Keratinocyte (primary cell): ENCODE results near the gene MALAT1. TPM values are rescaled to one million over a fixed set of nuclear protein-coding genes. Genes with fewer than 3 reads are reported as not detected.

Experiments used
- DNase-seq: peaks from one replicate; pipeline ENCODE4 v3.0.0-alpha.2; 2011; ENCODE audit warnings: low read depth, missing footprints, low spot score
- FAIRE-seq: peaks from 2 replicates; lab custom pipeline; 2011; peaks lifted over from hg19 to GRCh38; lab: Jason Lieb, UNC
- H2AFZ ChIP-seq: 2 replicates; pipeline ENCODE4 v1.6.0; 2012; ENCODE audit warnings: low read length, control low read depth, inconsistent platforms; ENCODE audit not compliant: control insufficient read depth
- H3K27ac ChIP-seq: 2 replicates; pipeline ENCODE4 v1.5.1; 2011; ENCODE audit warnings: low read length; ENCODE audit not compliant: control insufficient read depth, insufficient read depth
- H3K27me3 ChIP-seq: 3 replicates; pipeline ENCODE4 v1.6.0; 2011; ENCODE audit warnings: low read length; ENCODE audit not compliant: control insufficient read depth, insufficient read depth; ENCODE audit errors: extremely low read depth
- H3K36me3 ChIP-seq, 2 experiments: 2 replicates in 1 of 2; 3 replicates in 1 of 2; pipeline ENCODE4 v1.5.1; 2011; ENCODE audit warnings: low read length in 2 of 2, mild to moderate bottlenecking in 1 of 2; ENCODE audit not compliant: control insufficient read depth in 2 of 2, insufficient read depth in 2 of 2; ENCODE audit errors: extremely low read depth in 1 of 2
- H3K4me1 ChIP-seq: 3 replicates; pipeline ENCODE4 v1.5.1; 2011; ENCODE audit warnings: low read length; ENCODE audit not compliant: control insufficient read depth, insufficient read depth; ENCODE audit errors: extremely low read depth
- H3K4me2 ChIP-seq: 3 replicates; pipeline ENCODE4 v1.6.0; 2011; ENCODE audit warnings: low read depth, low read length; ENCODE audit not compliant: control insufficient read depth, insufficient read depth; ENCODE audit errors: extremely low read depth
- H3K4me3 ChIP-seq, 3 experiments: fragments of 200-600 bp in 1 of 3; sonication (generic) in 1 of 3; 2 replicates in 2 of 3; 3 replicates in 1 of 3; pipeline ENCODE4 v1.5.1; 2011 to 2016; ENCODE audit warnings: low read length in 3 of 3, mild to moderate bottlenecking in 3 of 3, control low read depth in 2 of 3, inconsistent platforms in 1 of 3, low read depth in 1 of 3, mixed read lengths in 1 of 3, mixed run types in 1 of 3, moderate library complexity in 1 of 3; ENCODE audit not compliant: control insufficient read depth in 2 of 3, insufficient read depth in 2 of 3; ENCODE audit errors: extremely low read depth in 1 of 3
- H3K79me2 ChIP-seq: 2 replicates; pipeline ENCODE4 v1.6.0; 2012; ENCODE audit warnings: low read length; ENCODE audit not compliant: control insufficient read depth, insufficient read depth
- H3K9ac ChIP-seq: 3 replicates; pipeline ENCODE4 v1.6.0; 2011; ENCODE audit warnings: low read length; ENCODE audit not compliant: control insufficient read depth, insufficient read depth; ENCODE audit errors: extremely low read depth
- H3K9me1 ChIP-seq: 3 replicates; pipeline ENCODE4 v1.6.0; 2011; ENCODE audit warnings: low read length; ENCODE audit not compliant: control insufficient read depth, insufficient read depth; ENCODE audit errors: extremely low read depth
- H3K9me3 ChIP-seq: 2 replicates; pipeline ENCODE4 v1.5.1; 2012; ENCODE audit warnings: low read depth, low read length; ENCODE audit not compliant: control insufficient read depth
- H4K20me1 ChIP-seq: 3 replicates; pipeline ENCODE4 v1.6.0; 2011; ENCODE audit warnings: low read length; ENCODE audit not compliant: control insufficient read depth, insufficient read depth; ENCODE audit errors: extremely low read depth
- EZH2 ChIP-seq: IDR thresholded peaks from one replicate; pipeline ENCODE4 v1.6.1; 2012; ENCODE audit warnings: inconsistent platforms, mild to moderate bottlenecking, low read length, moderate library complexity
- dilution Hi-C: fragments of 300-500 bp; cut with MboI; formaldehyde crosslinking; loops from one replicate; pipeline ENCODE4 v1.7.0; 2020; ENCODE audit warnings: low sequenced_read_pairs; ENCODE audit not compliant: extremely low pct_ligation_motif_present
- polyA plus RNA-seq, 5 experiments: library from polyadenylated mRNA; depleted of rRNA in 3 of 5; stranded (reverse) in 3 of 5; stranded (forward) in 1 of 5; unstranded in 1 of 5; fragments of >200 nt; gene quantifications; 1 replicate in 1 of 5; 2 replicates in 3 of 5; 3 replicates in 1 of 5; pipeline versions ENCODE4 v1.2.1 to v1.2.3, GENCODE V29; 2011 to 2012; ENCODE audit warnings: missing spikeins in 2 of 5, low read depth in 1 of 5, low replicate concordance in 1 of 5
- TF ChIP-seq, protein P1 (sequence below), 3 experiments: IDR thresholded peaks in 1 of 3; conservative IDR thresholded peaks in 1 of 3; optimal IDR thresholded peaks in 1 of 3; 2 replicates in 2 of 3; 3 replicates in 1 of 3; pipeline versions ENCODE3 to v1.5.1; 2011; ENCODE audit warnings: low read length in 3 of 3, mild to moderate bottlenecking in 3 of 3, moderate library complexity in 2 of 3, control low read depth in 1 of 3, inconsistent platforms in 1 of 3; ENCODE audit not compliant: insufficient read depth in 2 of 3; ENCODE audit errors: extremely low read depth in 1 of 3

The MALAT1 gene
- polyA plus RNA-seq, 1 donor (not counting 4 experiments of a cell fraction or from before 2014, with no cell fraction given), result 1,768 TPM

DNA sequence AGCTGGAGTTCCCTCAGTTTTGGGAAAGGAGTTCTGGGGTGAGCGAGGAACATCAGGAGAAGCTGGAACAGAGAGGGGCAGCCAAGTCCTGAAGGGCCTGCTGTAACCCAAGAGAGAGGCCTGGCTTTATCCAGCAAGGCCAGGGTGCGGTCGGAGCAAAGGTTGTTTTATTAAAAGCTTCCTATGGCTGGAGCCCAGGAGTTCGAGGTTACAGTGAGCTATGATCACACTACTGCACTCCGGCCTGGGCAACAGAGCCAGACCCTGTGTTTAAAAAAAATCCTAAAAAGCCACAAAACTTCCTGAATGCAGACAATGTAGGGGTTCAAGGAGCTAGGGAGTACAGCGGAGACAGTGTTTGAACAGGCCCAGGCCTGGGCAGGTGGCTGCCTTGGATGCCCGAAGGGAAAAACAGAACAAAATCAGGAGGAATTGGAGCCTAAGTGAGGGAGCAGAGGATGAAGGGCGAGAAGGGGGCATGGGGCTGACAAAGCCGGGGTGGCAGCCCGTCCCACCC, 22.2 kb upstream of the MALAT1 start:
- DNase-seq, result no peak
- FAIRE-seq, result no peak
- H3K27me3 ChIP-seq, result no peaks in the 10 kb centered on the region
- no peak overlapping the region for H2AFZ ChIP-seq
- dilution Hi-C loops, result no loop called here
- H3K79me2 ChIP-seq, result peaks cover 35% of the 10 kb centered on the region
- H3K27ac ChIP-seq, result peak overlapping the region; percentile 100
- H3K9me1 ChIP-seq, result peaks cover 5% of the 10 kb centered on the region
- H3K9ac ChIP-seq, result peak overlapping the region; percentile 100
- no peaks in the 10 kb centered on the region for H4K20me1 ChIP-seq
- H3K4me2 ChIP-seq, result peak overlapping the region; percentile 94
- H3K4me1 ChIP-seq, result peaks cover 63% of the 10 kb centered on the region
- peak overlapping the region; percentile 63 to 77 (median 71) for H3K4me3 ChIP-seq
- no peak for TF ChIP-seq EZH2
- TF ChIP-seq, protein P1, sequence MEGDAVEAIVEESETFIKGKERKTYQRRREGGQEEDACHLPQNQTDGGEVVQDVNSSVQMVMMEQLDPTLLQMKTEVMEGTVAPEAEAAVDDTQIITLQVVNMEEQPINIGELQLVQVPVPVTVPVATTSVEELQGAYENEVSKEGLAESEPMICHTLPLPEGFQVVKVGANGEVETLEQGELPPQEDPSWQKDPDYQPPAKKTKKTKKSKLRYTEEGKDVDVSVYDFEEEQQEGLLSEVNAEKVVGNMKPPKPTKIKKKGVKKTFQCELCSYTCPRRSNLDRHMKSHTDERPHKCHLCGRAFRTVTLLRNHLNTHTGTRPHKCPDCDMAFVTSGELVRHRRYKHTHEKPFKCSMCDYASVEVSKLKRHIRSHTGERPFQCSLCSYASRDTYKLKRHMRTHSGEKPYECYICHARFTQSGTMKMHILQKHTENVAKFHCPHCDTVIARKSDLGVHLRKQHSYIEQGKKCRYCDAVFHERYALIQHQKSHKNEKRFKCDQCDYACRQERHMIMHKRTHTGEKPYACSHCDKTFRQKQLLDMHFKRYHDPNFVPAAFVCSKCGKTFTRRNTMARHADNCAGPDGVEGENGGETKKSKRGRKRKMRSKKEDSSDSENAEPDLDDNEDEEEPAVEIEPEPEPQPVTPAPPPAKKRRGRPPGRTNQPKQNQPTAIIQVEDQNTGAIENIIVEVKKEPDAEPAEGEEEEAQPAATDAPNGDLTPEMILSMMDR (optimal IDR thresholded peaks at IDR 0.05 in 1 of 3, IDR thresholded peaks at IDR 0.05 in 1 of 3, conservative IDR thresholded peaks at IDR 0.05 in 1 of 3; ENCODE audit: extremely low read depth in 1 of 3, insufficient read depth in 2 of 3, low read length in 3 of 3), result no peak
- H3K36me3 ChIP-seq, result no peaks in the 10 kb centered on the region
- no peaks in the 10 kb centered on the region for H3K9me3 ChIP-seq

DNA sequence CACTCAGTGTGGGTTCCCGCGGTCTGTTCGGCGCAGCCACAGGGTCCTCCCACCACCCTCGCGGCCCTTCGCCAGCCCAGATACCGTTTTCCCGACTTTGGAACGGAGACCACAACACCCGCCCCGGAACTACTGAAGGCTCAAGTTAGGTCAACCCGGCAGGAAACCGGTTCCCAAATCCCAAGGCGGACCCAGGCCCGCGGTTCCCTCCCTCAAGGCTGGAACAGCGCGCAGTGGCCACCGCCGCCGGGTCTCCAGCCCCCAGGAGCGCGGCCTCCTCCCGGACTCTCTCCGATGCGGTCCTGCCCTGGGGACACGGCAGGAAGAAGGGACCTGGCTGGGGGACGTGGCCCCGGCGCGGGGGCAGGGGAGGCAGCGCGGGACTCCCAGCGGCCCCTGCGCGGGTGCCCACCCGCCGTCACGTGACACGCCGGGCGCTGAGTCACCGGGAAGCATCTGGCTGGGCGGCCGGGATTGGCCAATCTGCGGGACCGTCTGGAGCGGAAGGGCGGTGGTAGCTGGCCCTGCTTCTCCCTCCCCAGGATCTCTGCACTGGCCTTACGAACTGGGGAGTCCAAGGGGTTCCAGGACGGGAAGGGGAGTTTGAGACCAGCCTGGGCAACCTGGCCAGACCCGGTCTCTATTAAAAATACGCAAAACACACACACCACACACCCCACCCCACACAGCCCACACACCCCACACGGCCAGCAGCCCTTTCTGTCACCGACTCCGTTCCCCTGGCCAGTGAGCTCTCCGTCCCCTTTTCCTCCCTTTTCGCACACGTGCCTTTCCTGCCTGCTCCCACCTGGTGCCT, 21.5 kb upstream of the MALAT1 start:
- peak overlapping the region; percentile 100 for H3K9ac ChIP-seq
- H3K27ac ChIP-seq, result peak overlapping the region; percentile 100
- H3K4me3 ChIP-seq, result peak overlapping the region; percentile 63 to 77 (median 71)
- H3K4me1 ChIP-seq, result peaks cover 63% of the 10 kb centered on the region
- peak overlapping the region; percentile 43 for H2AFZ ChIP-seq
- TF ChIP-seq, protein P1 (optimal IDR thresholded peaks at IDR 0.05 in 1 of 3, IDR thresholded peaks at IDR 0.05 in 1 of 3, conservative IDR thresholded peaks at IDR 0.05 in 1 of 3; ENCODE audit: extremely low read depth in 1 of 3, insufficient read depth in 2 of 3, low read length in 3 of 3), result no peak
- no peak for TF ChIP-seq EZH2
- no peak for DNase-seq
- H4K20me1 ChIP-seq, result no peaks in the 10 kb centered on the region
- H3K36me3 ChIP-seq, result no peaks in the 10 kb centered on the region
- H3K9me1 ChIP-seq, result peaks cover 5% of the 10 kb centered on the region
- H3K9me3 ChIP-seq, result no peaks in the 10 kb centered on the region
- H3K4me2 ChIP-seq, result peak overlapping the region; percentile 94
- peaks cover 32% of the 10 kb centered on the region for H3K79me2 ChIP-seq
- H3K27me3 ChIP-seq, result no peaks in the 10 kb centered on the region
- dilution Hi-C loops, result no loop called here
- FAIRE-seq, result no peak
